DMS 273 (cell line): ENCODE measurements around the gene ZG16B.

Experiments
- DNase-seq: peaks from one replicate; lab custom pipeline; 2025; ENCODE audit not compliant: unreplicated experiment; lab: John Stamatoyannopoulos, UW

Gene ZG16B

GRCh38 chr16:2822496-2822895 lies 7.6 kb upstream of the ZG16B start:
- DNase-seq: no peak

- DNase-seq: no peak
These were observed 5.5 kb upstream of the ZG16B start for GRCh38 chr16:2824626-2825025.

GRCh38 chr16:2825049-2825742 lies 4.9 kb upstream of the ZG16B start:
- no peak for DNase-seq

- no peak for DNase-seq
These were observed 4.2 kb upstream of the ZG16B start for GRCh38 chr16:2825906-2826305.

- no peak for DNase-seq
These were observed 3.3 kb upstream of the ZG16B start for GRCh38 chr16:2826591-2827373.

GRCh38 chr16:2827374-2827791 lies 2.7 kb upstream of the ZG16B start:
- no peak for DNase-seq

GRCh38 chr16:2827831-2828520 lies 2.1 kb upstream of the ZG16B start:
- no peak for DNase-seq

- DNase-seq: no peak
These were observed 1.6 kb upstream of the ZG16B start for GRCh38 chr16:2828521-2828840.

- no peak for DNase-seq
These were observed 1.1 kb upstream of the ZG16B start for GRCh38 chr16:2828876-2829430.

- no peak for DNase-seq
These were observed 222 bp downstream of the ZG16B start for GRCh38 chr16:2830355-2830695.

GRCh38 chr16:2831203-2831602 lies 1.1 kb downstream of the ZG16B start:
- no peak for DNase-seq

GRCh38 chr16:2833776-2834175 lies 3.7 kb downstream of the ZG16B start:
- DNase-seq: no peak

- no peak for DNase-seq
These were observed 4.9 kb downstream of the ZG16B start for GRCh38 chr16:2834968-2835367.

- no peak for DNase-seq
These were observed 5.8 kb downstream of the ZG16B start for GRCh38 chr16:2835638-2836493.

- DNase-seq: no peak
These were observed 6.8 kb downstream of the ZG16B start for GRCh38 chr16:2836646-2837508.

GRCh38 chr16:2838928-2839327 lies 8.8 kb downstream of the ZG16B start:
- peak; percentile 85 for DNase-seq

GRCh38 chr16:2839650-2840450 lies 9.7 kb downstream of the ZG16B start:
- no peak for DNase-seq

GRCh38 chr16:2840914-2841313 lies 10.8 kb downstream of the ZG16B start:
- DNase-seq: no peak

- no peak for DNase-seq
These were observed 11.7 kb downstream of the ZG16B start for GRCh38 chr16:2841606-2842339.
